ENCODE data around the gene HOXB1.

Gene HOXB1

GRCh38 chr17:48497103-48497502 lies 33.7 kb downstream of the HOXB1 start:
- CTCF ChIA-PET = interaction anchor here (1.5 kb wide), 1 partner anchor 8 kb away, joined by 4 read pairs; no protein-coding TSS in a partner anchor
- POLR2A ChIA-PET (ENCODE audit: low non-redundant PET) = no interaction called here
- TF ChIP-seq CTCF (conservative IDR thresholded peaks at IDR 0.05; ENCODE audit: low read depth) = no peak
- no peak overlapping the region for H3K27ac ChIP-seq
- no peak for DNase-seq (ENCODE audit: low spot score)

- ChIA-PET CTCF (no interaction called here), POLR2A (ENCODE audit: low non-redundant PET) (no interaction called here)
- TF ChIP-seq CTCF (conservative IDR thresholded peaks at IDR 0.05; ENCODE audit: low read depth) = no peak
- no peak for DNase-seq (ENCODE audit: low spot score)
- no peak overlapping the region for H3K27ac ChIP-seq
Observed at GRCh38 chr17:48494335-48494734, 36.5 kb downstream of the HOXB1 start.

GRCh38 chr17:48492401-48493298 lies 38.2 kb downstream of the HOXB1 start:
- POLR2A ChIA-PET (ENCODE audit: low non-redundant PET) = no interaction called here
- peak; percentile 60 for DNase-seq (ENCODE audit: low spot score)

GRCh38 chr17:48491527-48492273 lies 39.1 kb downstream of the HOXB1 start:
- POLR2A ChIA-PET (ENCODE audit: low non-redundant PET) = no interaction called here
- H3K27ac ChIP-seq = no peak overlapping the region
- no peak for TF ChIP-seq CTCF (conservative IDR thresholded peaks at IDR 0.05; ENCODE audit: low read depth)
- DNase-seq (ENCODE audit: low spot score) = no peak
- CTCF ChIA-PET = interaction anchor here (0.8 to 2.5 kb wide), 4 partner anchors 9 to 86 kb away, joined by 3 to 7 read pairs (median 4); no protein-coding TSS in a partner anchor

More at GRCh38 chr17:48492401-48493298, 38.2 kb downstream of the HOXB1 start:
- CTCF ChIA-PET = interaction anchor here (0.6 to 2.5 kb wide), 6 partner anchors 10 to 335 kb away, joined by 3 to 7 read pairs (median 4); no protein-coding TSS in a partner anchor
- peak; percentile 93 for TF ChIP-seq CTCF (conservative IDR thresholded peaks at IDR 0.05; ENCODE audit: low read depth)
- no peak overlapping the region for H3K27ac ChIP-seq

- no peak overlapping the region for H3K27ac ChIP-seq
- DNase-seq (ENCODE audit: low spot score) = no peak
- TF ChIP-seq CTCF (conservative IDR thresholded peaks at IDR 0.05; ENCODE audit: low read depth) = no peak
- ChIA-PET CTCF (interaction anchor here (0.6 kb wide), 1 partner anchor 709 kb away, joined by 3 read pairs; no protein-coding TSS in a partner anchor), POLR2A (ENCODE audit: low non-redundant PET) (no interaction called here)
Observed at GRCh38 chr17:48490451-48490892, 40.3 kb downstream of the HOXB1 start.

GRCh38 chr17:48489781-48490180 lies 41.0 kb downstream of the HOXB1 start:
- CTCF ChIA-PET = interaction anchor here (0.6 kb wide), 1 partner anchor 497 kb away, joined by 3 read pairs; no protein-coding TSS in a partner anchor
- POLR2A ChIA-PET (ENCODE audit: low non-redundant PET) = no interaction called here
- no peak for DNase-seq (ENCODE audit: low spot score)
- H3K27ac ChIP-seq = no peak overlapping the region
- no peak for TF ChIP-seq CTCF (conservative IDR thresholded peaks at IDR 0.05; ENCODE audit: low read depth)
